Fibroblast of villous mesenchyme (primary cell): ENCODE results near the gene UGT1A8. TPM values are rescaled to one million over a fixed set of nuclear protein-coding genes. Genes with fewer than 3 reads are reported as not detected.

Experiments used
- DNase-seq: peaks from one replicate; pipeline ENCODE4 v3.0.0-alpha.2; 2010; ENCODE audit warnings: low read depth
- H3K4me3 ChIP-seq: 2 replicates; pipeline ENCODE4 v1.5.1; 2011; ENCODE audit warnings: low read depth, mild to moderate bottlenecking, low read length
- CTCF ChIP-seq: IDR thresholded peaks from 2 replicates; pipeline ENCODE4 v1.5.1; 2012; ENCODE audit warnings: low read depth, mild to moderate bottlenecking, low read length; ENCODE audit not compliant: insufficient read depth
- total RNA-seq: library from RNA; depleted of rRNA; stranded (reverse); fragments of >200 nt; gene quantifications from 2 replicates; pipeline ENCODE4 v1.2.3, GENCODE V29; 2012

The UGT1A8 gene
- total RNA-seq, 1 donor = under 0.01 TPM

GRCh38 chr2:233803994-233804393 lies 186.6 kb downstream of the UGT1A8 start:
- no peak for DNase-seq

GRCh38 chr2:233807215-233807865 lies 189.9 kb downstream of the UGT1A8 start:
- TF ChIP-seq CTCF = no peak
- H3K4me3 ChIP-seq = no peak overlapping the region
- no peak for DNase-seq

More at GRCh38 chr2:233803994-233804393, 186.6 kb downstream of the UGT1A8 start:
- no peak for TF ChIP-seq CTCF
- H3K4me3 ChIP-seq = no peak overlapping the region

- H3K4me3 ChIP-seq = no peak overlapping the region
- DNase-seq = no peak
- no peak for TF ChIP-seq CTCF
Measured at GRCh38 chr2:233807966-233808935, 190.8 kb downstream of the UGT1A8 start.

GRCh38 chr2:233810385-233810784 lies 193.0 kb downstream of the UGT1A8 start:
- H3K4me3 ChIP-seq = no peak overlapping the region
- TF ChIP-seq CTCF = no peak
- no peak for DNase-seq

GRCh38 chr2:233811087-233811486 lies 193.7 kb downstream of the UGT1A8 start:
- H3K4me3 ChIP-seq = no peak overlapping the region
- no peak for TF ChIP-seq CTCF
- no peak for DNase-seq

GRCh38 chr2:233811732-233812131 lies 194.3 kb downstream of the UGT1A8 start:
- no peak overlapping the region for H3K4me3 ChIP-seq
- TF ChIP-seq CTCF = no peak
- no peak for DNase-seq
